ENCODE results near the gene KCNJ6. TPM values are rescaled to one million over a fixed set of nuclear protein-coding genes. Genes with fewer than 3 reads are reported as not detected.

The KCNJ6 gene
- total RNA-seq, 4 donors from 2014 or later: not detected

- Histone ChIP-seq H3K27ac (no peak overlapping the region), H3K4me3 (no peak overlapping the region), H3K27me3 (no peaks in the 10 kb centered on the region), H3K4me1 (no peaks in the 10 kb centered on the region), H3K36me3 (no peaks in the 10 kb centered on the region), H3K9me3 (no peaks in the 10 kb centered on the region)
- TF ChIP-seq CTCF (IDR thresholded peaks at IDR 0.05 in 4 of 5, conservative IDR thresholded peaks at IDR 0.05 in 1 of 5): no peak
- no peak for TF ChIP-seq POLR2A (IDR thresholded peaks at IDR 0.05)
- DNase-seq: no peak
- no peak for ATAC-seq
- intact Hi-C loops (cut with DNase I; ENCODE audit: low total_unique reads): no loop called here
- in situ Hi-C loops (cut with MboI; ENCODE audit: low sequenced_read_pairs in 4 of 4): no loop called here
These were observed 156.5 kb downstream of the KCNJ6 start for GRCh38 chr21:37759777-37760176.

- TF ChIP-seq POLR2A (IDR thresholded peaks at IDR 0.05) (no peak), CTCF (IDR thresholded peaks at IDR 0.05 in 4 of 5, conservative IDR thresholded peaks at IDR 0.05 in 1 of 5) (no peak)
- H3K9me3 ChIP-seq: no peaks in the 10 kb centered on the region
- no peaks in the 10 kb centered on the region for H3K27me3 ChIP-seq
- H3K4me1 ChIP-seq: no peaks in the 10 kb centered on the region
- intact Hi-C loops (cut with DNase I; ENCODE audit: low total_unique reads) (no loop called here), in situ Hi-C loops (cut with MboI; ENCODE audit: low sequenced_read_pairs in 4 of 4) (no loop called here)
- no peak overlapping the region for H3K27ac ChIP-seq
- H3K36me3 ChIP-seq: no peaks in the 10 kb centered on the region
- ATAC-seq (no peak), DNase-seq (no peak)
- no peak overlapping the region for H3K4me3 ChIP-seq
These were observed 157.3 kb downstream of the KCNJ6 start for GRCh38 chr21:37758982-37759381.

- in situ Hi-C loops (cut with MboI; ENCODE audit: low sequenced_read_pairs in 4 of 4): no loop called here
- intact Hi-C loops (cut with DNase I; ENCODE audit: low total_unique reads): no loop called here
These were observed 158.5 kb downstream of the KCNJ6 start for GRCh38 chr21:37757606-37758376.

GRCh38 chr21:37753122-37753599, 163.1 kb downstream of the KCNJ6 start:
- in situ Hi-C loops (cut with MboI; ENCODE audit: low sequenced_read_pairs in 4 of 4): no loop called here
- no peaks in the 10 kb centered on the region for H3K4me1 ChIP-seq
- no peak for ATAC-seq
- H3K27ac ChIP-seq: no peak overlapping the region
- no peaks in the 10 kb centered on the region for H3K27me3 ChIP-seq
- H3K9me3 ChIP-seq: no peaks in the 10 kb centered on the region
- no peaks in the 10 kb centered on the region for H3K36me3 ChIP-seq
- TF ChIP-seq CTCF (IDR thresholded peaks at IDR 0.05 in 4 of 5, conservative IDR thresholded peaks at IDR 0.05 in 1 of 5): no peak
- TF ChIP-seq POLR2A (IDR thresholded peaks at IDR 0.05): no peak
- H3K4me3 ChIP-seq: no peak overlapping the region
- no peak for DNase-seq
- intact Hi-C loops (cut with DNase I; ENCODE audit: low total_unique reads): no loop called here

More at GRCh38 chr21:37757606-37758376, 158.5 kb downstream of the KCNJ6 start:
- ATAC-seq (no peak), DNase-seq (no peak)
- TF ChIP-seq CTCF (IDR thresholded peaks at IDR 0.05 in 4 of 5, conservative IDR thresholded peaks at IDR 0.05 in 1 of 5): no peak
- no peaks in the 10 kb centered on the region for H3K9me3 ChIP-seq
- H3K4me3 ChIP-seq: no peak overlapping the region
- no peak overlapping the region for H3K27ac ChIP-seq
- H3K4me1 ChIP-seq: no peaks in the 10 kb centered on the region
- no peaks in the 10 kb centered on the region for H3K27me3 ChIP-seq
- no peaks in the 10 kb centered on the region for H3K36me3 ChIP-seq
